A673 (cell line): Measurements from ENCODE around the gene FAM131B. TPM values are rescaled to one million over a fixed set of nuclear protein-coding genes. Genes with fewer than 3 reads are reported as not detected.

Source experiments
- BruUV-seq: library from RNA; stranded (reverse); fragments of 400-500 nt; replicated peaks from 2 replicates; lab custom pipeline; 2021; lab: Mats Ljungman, UMichigan
- CTCF ChIA-PET: fragments of 300-600 bp; sonication (Branson Sonifier 250); formaldehyde crosslinking; loops from one replicate; lab custom pipeline; 2022; ENCODE audit warnings: antibody characterized with exemption; lab: Charles Lee
- POLR2A ChIA-PET: fragments of 300-600 bp; sonication (Branson Sonifier 250); formaldehyde crosslinking; loops from one replicate; lab custom pipeline; 2022; ENCODE audit warnings: antibody characterized with exemption; ENCODE audit not compliant: low non-redundant PET; lab: Charles Lee
- DNase-seq: peaks from one replicate; pipeline ENCODE4 v3.0.0-alpha.2; 2015; ENCODE audit warnings: low spot score
- H3K27ac ChIP-seq: fragments of 200-600 bp; sonication (generic); 2 replicates; pipeline ENCODE4 v1.5.1; 2016; ENCODE audit warnings: mixed run types, low read depth, mild to moderate bottlenecking, mixed read lengths, antibody characterized with exemption, low read length; ENCODE audit not compliant: poor library complexity, severe bottlenecking
- H3K27me3 ChIP-seq: fragments of 200-600 bp; sonication (generic); replicated peaks from 2 replicates; pipeline ENCODE4 v1.6.1; 2017; ENCODE audit warnings: mixed run types, low read depth, mild to moderate bottlenecking, mixed read lengths, antibody characterized with exemption, low read length; ENCODE audit not compliant: insufficient read depth, poor library complexity
- H3K36me3 ChIP-seq: fragments of 200-600 bp; sonication (generic); 2 replicates; pipeline ENCODE4 v1.6.1; 2016; ENCODE audit warnings: mixed run types, mild to moderate bottlenecking, mixed read lengths, antibody characterized with exemption, low read length; ENCODE audit not compliant: insufficient read depth, poor library complexity, severe bottlenecking
- H3K4me1 ChIP-seq: fragments of 200-600 bp; sonication (generic); 2 replicates; pipeline ENCODE4 v1.6.1; 2017; ENCODE audit warnings: mixed run types, mild to moderate bottlenecking, mixed read lengths, antibody characterized with exemption, low read length; ENCODE audit not compliant: insufficient read depth, poor library complexity, severe bottlenecking
- H3K4me3 ChIP-seq: fragments of 200-600 bp; sonication (generic); 2 replicates; pipeline ENCODE4 v1.5.1; 2016; ENCODE audit warnings: low read depth, mixed run types, mild to moderate bottlenecking, mixed read lengths, low read length; ENCODE audit not compliant: poor library complexity, severe bottlenecking
- H3K9me3 ChIP-seq: fragments of 200-600 bp; sonication (generic); 2 replicates; pipeline ENCODE4 v1.6.1; 2016; ENCODE audit warnings: mixed run types, low read depth, mild to moderate bottlenecking, mixed read lengths, antibody characterized with exemption, low read length; ENCODE audit not compliant: poor library complexity, severe bottlenecking
- CTCF ChIP-seq: fragments of 300-800, 200-600 bp; sonication (generic); conservative IDR thresholded peaks from 2 replicates; pipeline ENCODE4 v1.5.1; 2017; ENCODE audit warnings: low read depth, mild to moderate bottlenecking, antibody characterized with exemption, low read length, moderate library complexity, mixed read lengths
- EZH2 ChIP-seq: fragments of 200-600 bp; sonication (generic); IDR thresholded peaks from 2 replicates; pipeline ENCODE4 v1.6.1; 2017; ENCODE audit warnings: borderline replicate concordance, low read depth, mild to moderate bottlenecking, mixed read lengths, antibody characterized with exemption, low read length; ENCODE audit not compliant: poor library complexity, severe bottlenecking
- intact Hi-C: fragments of 100-400 bp; cut with micrococcal nuclease; formaldehyde crosslinking; loops from one replicate; pipeline ENCODE4 v1.10.0; 2022; ENCODE audit not compliant: unreplicated experiment
- total RNA-seq: library from RNA; stranded (reverse); gene quantifications from 2 replicates; pipeline ENCODE4 v1.2.3, GENCODE V29; 2021

The FAM131B gene
- total RNA-seq, 1 experiment from 2014 or later: 1.9 TPM

- Histone ChIP-seq H3K27me3 (no peaks in the 10 kb centered on the region), H3K36me3 (peaks cover 2% of the 10 kb centered on the region), H3K4me3 (no peak overlapping the region), H3K4me1 (no peaks in the 10 kb centered on the region), H3K9me3 (no peaks in the 10 kb centered on the region), H3K27ac (no peak overlapping the region)
- intact Hi-C loops: no loop called here
- ChIA-PET CTCF (no interaction called here), POLR2A (no interaction called here)
- no TSS peak for BruUV-seq
- TF ChIP-seq CTCF: no peak
- TF ChIP-seq EZH2: no peak
- no peak for DNase-seq
Observed at GRCh38 chr7:143396182-143396581, 33.7 kb upstream of the FAM131B start.

GRCh38 chr7:143395187-143396149 lies 33.0 kb upstream of the FAM131B start:
- intact Hi-C loops: no loop called here
- Histone ChIP-seq H3K9me3 (no peaks in the 10 kb centered on the region), H3K4me3 (no peak overlapping the region), H3K36me3 (peaks cover 3% of the 10 kb centered on the region), H3K27ac (no peak overlapping the region), H3K27me3 (no peaks in the 10 kb centered on the region), H3K4me1 (no peaks in the 10 kb centered on the region)
- DNase-seq: no peak
- no TSS peak for BruUV-seq
- POLR2A ChIA-PET: no interaction called here
- no peak for TF ChIP-seq CTCF
- TF ChIP-seq EZH2: no peak
- CTCF ChIA-PET: interaction anchor here (0.6 kb wide), 2 partner anchors 14 to 22 kb away, joined by 3 to 4 read pairs; no protein-coding TSS in a partner anchor

GRCh38 chr7:143394777-143395176 lies 32.3 kb upstream of the FAM131B start:
- no peak for TF ChIP-seq EZH2
- TF ChIP-seq CTCF: no peak
- intact Hi-C loops: no loop called here
- Histone ChIP-seq H3K4me1 (no peaks in the 10 kb centered on the region), H3K27me3 (no peaks in the 10 kb centered on the region), H3K9me3 (no peaks in the 10 kb centered on the region), H3K36me3 (peaks cover 8% of the 10 kb centered on the region), H3K4me3 (no peak overlapping the region), H3K27ac (no peak overlapping the region)
- CTCF ChIA-PET: interaction anchor here (0.6 kb wide), 1 partner anchor 22 kb away, joined by 3 read pairs; no protein-coding TSS in a partner anchor
- BruUV-seq: no TSS peak
- POLR2A ChIA-PET: no interaction called here
- DNase-seq: no peak
